SH-SY5Y (cell line): Measurements from ENCODE around the gene ZBP1.

Experiments
- GATA2 ChIP-seq: IDR thresholded peaks from 2 replicates; pipeline ENCODE4 v1.6.1; 2011; ENCODE audit warnings: mild to moderate bottlenecking, low read depth, low read length
- GATA3 ChIP-seq: IDR thresholded peaks from 2 replicates; pipeline ENCODE4 v1.6.1; 2011; ENCODE audit warnings: low read depth, mild to moderate bottlenecking, low read length, moderate library complexity

GRCh38 chr20:57570920-57571319, 49.3 kb downstream of the ZBP1 start:
- no peak for TF ChIP-seq GATA2
- TF ChIP-seq GATA3 = no peak
